Activated CD8-positive, alpha-beta memory T cell treated with anti-CD3 and anti-CD28 coated beads, Interleukin-2, amount 10 ng/mL, durations not matched to agents 7 days and 5 days (primary cell): ENCODE data around the gene CLPTM1L. TPM values are rescaled to one million over a fixed set of nuclear protein-coding genes. Genes with fewer than 3 reads are reported as not detected.
"Not testable (repeated sequence)": the region's sequence is repeated elsewhere in the genome, so short reads cannot be mapped to it uniquely, and the experiment has no call there.

Source experiments
- ATAC-seq: fragments of 150-1000 bp; cut with Tn5 transposase; one replicate; pipeline ENCODE4 v1.10.0; 2021; ENCODE audit warnings: moderate library complexity
- CTCF ChIA-PET: fragments of 350-600 bp; sonication (Branson Sonifier 250); formaldehyde crosslinking; loops from one replicate; lab custom pipeline; 2021; ENCODE audit warnings: antibody characterized with exemption; lab: Charles Lee
- DNase-seq: peaks from one replicate; pipeline ENCODE4 v3.0.0-alpha.2; 2020
- H3K27ac Mint-ChIP-seq: one replicate; pipeline ENCODE4 v1.8.0; 2021; ENCODE audit warnings: mild to moderate bottlenecking, mixed read lengths
- H3K27me3 Mint-ChIP-seq: one replicate; pipeline ENCODE4 v1.8.0; 2021; ENCODE audit warnings: mixed read lengths
- H3K36me3 Mint-ChIP-seq: one replicate; pipeline ENCODE4 v1.8.0; 2021; ENCODE audit warnings: mild to moderate bottlenecking, mixed read lengths
- H3K4me1 Mint-ChIP-seq: one replicate; pipeline ENCODE4 v1.8.0; 2021; ENCODE audit warnings: mixed read lengths
- H3K4me3 Mint-ChIP-seq: one replicate; pipeline ENCODE4 v1.8.0; 2021; ENCODE audit warnings: mild to moderate bottlenecking, moderate library complexity, mixed read lengths
- H3K9me3 Mint-ChIP-seq: one replicate; pipeline ENCODE4 v1.8.0; 2022; ENCODE audit warnings: low read depth, mixed read lengths
- total RNA-seq, 2 experiments: library from RNA; stranded (reverse); gene quantifications; one replicate each; pipeline ENCODE4 v1.2.3, GENCODE V29; 2021

The CLPTM1L gene
- total RNA-seq, 2 experiments from 2014 or later: 107 to 115 TPM

DNA sequence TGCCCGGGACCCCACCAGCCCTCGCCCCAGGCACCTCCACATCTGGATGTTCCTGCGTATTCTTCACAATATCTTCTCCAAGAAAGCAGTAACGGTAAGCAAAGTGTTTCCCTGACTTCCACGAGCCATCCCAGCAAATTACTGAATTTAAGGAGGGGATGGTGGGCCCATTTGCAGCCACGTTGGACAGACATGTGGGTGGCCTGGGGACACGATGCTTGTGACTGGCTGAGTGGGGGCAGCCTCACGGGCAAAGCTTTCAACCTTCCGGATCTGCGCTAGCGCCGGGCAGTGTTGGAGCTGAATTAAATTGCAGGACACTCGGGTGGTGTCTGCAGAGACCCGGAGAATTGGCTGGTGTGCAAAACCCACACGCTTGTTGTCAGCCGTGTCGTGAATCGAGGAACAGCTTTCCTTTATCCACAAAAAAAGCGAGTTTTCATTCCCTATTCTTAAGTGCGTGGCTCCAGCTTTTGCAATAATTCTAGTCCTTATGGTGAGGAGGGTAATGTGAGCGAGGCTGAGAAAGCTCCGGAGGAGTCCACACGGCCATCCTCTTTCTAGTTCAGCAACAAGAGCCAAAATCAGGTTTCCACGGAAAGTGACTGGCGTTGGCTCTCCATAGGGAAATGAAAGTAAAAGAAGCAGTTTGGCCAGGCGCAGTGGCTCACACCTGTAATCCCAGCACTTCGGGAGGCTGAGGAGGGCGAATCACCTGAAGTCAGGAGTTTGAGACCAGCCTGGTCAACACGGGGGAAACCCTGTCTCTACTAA, 17.5 kb upstream of the CLPTM1L start:
- ATAC-seq (no peak), DNase-seq (no peak)
- no peak overlapping the region for H3K4me3 Mint-ChIP-seq
- no peaks in the 10 kb centered on the region for H3K36me3 Mint-ChIP-seq
- H3K9me3 Mint-ChIP-seq: no peaks in the 10 kb centered on the region
- peaks cover 18% of the 10 kb centered on the region for H3K27me3 Mint-ChIP-seq
- H3K27ac Mint-ChIP-seq: no peak overlapping the region
- no peaks in the 10 kb centered on the region for H3K4me1 Mint-ChIP-seq
- CTCF ChIA-PET: interaction anchor here (2.0 kb wide), 1 partner anchor 18 kb away, joined by 6 read pairs; no protein-coding TSS in a partner anchor

DNA sequence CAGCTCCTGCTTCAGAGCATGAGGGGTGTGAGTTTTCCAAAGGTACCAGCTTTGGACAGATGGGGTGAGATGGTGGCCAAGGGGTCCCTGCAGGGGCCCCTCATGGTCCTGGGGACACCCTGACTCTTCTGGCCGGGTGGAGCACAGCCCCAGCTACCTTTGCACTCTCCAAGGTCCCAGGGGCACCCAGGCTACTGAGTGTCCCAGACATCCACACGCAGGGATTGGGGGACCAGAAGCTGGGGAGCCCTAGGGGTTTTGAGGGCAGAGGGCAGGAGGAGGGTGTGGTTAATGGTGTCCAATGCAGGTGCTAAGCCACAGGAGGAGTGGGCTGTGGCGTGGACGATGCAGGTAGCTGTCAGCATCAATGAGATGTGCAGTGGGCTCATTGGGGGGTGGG, 16.0 kb upstream of the CLPTM1L start:
- H3K27me3 Mint-ChIP-seq: peaks cover 15% of the 10 kb centered on the region
- peak; percentile 6 for ATAC-seq
- no peak overlapping the region for H3K4me3 Mint-ChIP-seq

GRCh38 chr5:1360367-1360766, 15.5 kb upstream of the CLPTM1L start:
- ATAC-seq, H3K36me3 Mint-ChIP-seq, DNase-seq, H3K4me3 Mint-ChIP-seq, H3K9me3 Mint-ChIP-seq, H3K27ac Mint-ChIP-seq, H3K4me1 Mint-ChIP-seq: not testable (repeated sequence)
- CTCF ChIA-PET: interaction anchor here (0.9 to 1.6 kb wide), 3 partner anchors 9 to 284 kb away, joined by 3 to 5 read pairs (median 4); no protein-coding TSS in a partner anchor
- peaks cover 15% of the 10 kb centered on the region for H3K27me3 Mint-ChIP-seq

More for the DNA sequence above, 16.0 kb upstream of the CLPTM1L start:
- CTCF ChIA-PET: interaction anchor here (0.9 to 1.3 kb wide), 2 partner anchors 10 to 19 kb away, joined by 3 to 4 read pairs; no protein-coding TSS in a partner anchor
- no peak for DNase-seq
- H3K36me3 Mint-ChIP-seq: no peaks in the 10 kb centered on the region
- H3K4me1 Mint-ChIP-seq: no peaks in the 10 kb centered on the region
- H3K27ac Mint-ChIP-seq: no peak overlapping the region
- no peaks in the 10 kb centered on the region for H3K9me3 Mint-ChIP-seq

GRCh38 chr5:1359713-1360112, 14.8 kb upstream of the CLPTM1L start:
- Mint-ChIP-seq H3K9me3 (no peaks in the 10 kb centered on the region), H3K27me3 (peaks cover 17% of the 10 kb centered on the region), H3K4me3 (no peak overlapping the region), H3K36me3 (no peaks in the 10 kb centered on the region), H3K27ac (no peak overlapping the region), H3K4me1 (no peaks in the 10 kb centered on the region)
- CTCF ChIA-PET: interaction anchor here (0.9 to 1.6 kb wide), 3 partner anchors 9 to 285 kb away, joined by 3 to 5 read pairs (median 4); no protein-coding TSS in a partner anchor
- no peak for DNase-seq
- no peak for ATAC-seq

DNA sequence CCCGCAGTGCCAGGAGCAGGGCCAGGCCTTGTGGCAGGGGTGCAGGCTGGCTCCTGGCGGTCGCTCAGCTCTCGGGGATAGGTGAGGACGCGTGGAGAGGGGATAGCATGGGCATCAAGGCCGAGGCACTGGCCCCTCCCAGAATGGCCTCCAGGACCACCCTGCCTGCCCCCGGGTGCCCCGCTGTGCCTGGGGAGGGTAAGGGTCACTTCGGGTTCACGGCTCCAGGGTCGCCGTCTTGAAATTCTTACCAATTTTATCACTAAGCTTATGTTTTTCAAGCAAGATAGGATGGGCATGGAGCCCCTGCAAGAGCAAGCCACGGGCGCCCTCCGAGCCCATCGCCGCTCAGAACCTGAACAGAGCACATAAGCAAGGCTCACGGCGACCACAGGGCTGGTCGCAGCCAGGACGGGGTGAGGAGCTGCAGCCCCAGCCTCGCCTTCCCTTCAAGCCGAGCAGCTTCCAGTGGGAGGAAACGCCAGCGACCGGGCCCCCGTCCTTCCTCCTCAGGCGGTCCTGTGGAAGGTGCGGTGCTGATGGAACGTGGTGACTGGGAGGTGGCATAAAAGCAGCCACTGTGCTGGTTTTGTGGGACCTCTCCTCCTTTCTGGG, 14.2 kb upstream of the CLPTM1L start:
- ATAC-seq (no peak), DNase-seq (no peak)
- Mint-ChIP-seq H3K36me3 (no peaks in the 10 kb centered on the region), H3K4me1 (no peaks in the 10 kb centered on the region), H3K9me3 (no peaks in the 10 kb centered on the region), H3K4me3 (no peak overlapping the region), H3K27ac (no peak overlapping the region), H3K27me3 (peaks cover 17% of the 10 kb centered on the region)
- CTCF ChIA-PET: interaction anchor here (1.6 kb wide), 1 partner anchor 286 kb away, joined by 5 read pairs; no protein-coding TSS in a partner anchor

- Mint-ChIP-seq H3K4me3 (no peak overlapping the region), H3K36me3 (no peaks in the 10 kb centered on the region), H3K27ac (no peak overlapping the region), H3K27me3 (peaks cover 13% of the 10 kb centered on the region), H3K4me1 (no peaks in the 10 kb centered on the region), H3K9me3 (no peaks in the 10 kb centered on the region)
- CTCF ChIA-PET: no interaction called here
- ATAC-seq (no peak), DNase-seq (no peak)
Observed at GRCh38 chr5:1358726-1359025, 13.8 kb upstream of the CLPTM1L start.

GRCh38 chr5:1357946-1358725, 13.2 kb upstream of the CLPTM1L start:
- Mint-ChIP-seq H3K4me1 (no peaks in the 10 kb centered on the region), H3K36me3 (no peaks in the 10 kb centered on the region), H3K27me3 (peaks cover 10% of the 10 kb centered on the region), H3K9me3 (no peaks in the 10 kb centered on the region), H3K27ac (no peak overlapping the region), H3K4me3 (no peak overlapping the region)
- DNase-seq (no peak), ATAC-seq (no peak)
- CTCF ChIA-PET: no interaction called here

GRCh38 chr5:1356873-1357787, 12.2 kb upstream of the CLPTM1L start:
- Mint-ChIP-seq H3K27me3 (peaks cover 12% of the 10 kb centered on the region), H3K36me3 (no peaks in the 10 kb centered on the region), H3K27ac (no peak overlapping the region), H3K4me3 (no peak overlapping the region), H3K9me3 (no peaks in the 10 kb centered on the region), H3K4me1 (no peaks in the 10 kb centered on the region)
- CTCF ChIA-PET: no interaction called here
- ATAC-seq: no peak
- DNase-seq: no peak

DNA sequence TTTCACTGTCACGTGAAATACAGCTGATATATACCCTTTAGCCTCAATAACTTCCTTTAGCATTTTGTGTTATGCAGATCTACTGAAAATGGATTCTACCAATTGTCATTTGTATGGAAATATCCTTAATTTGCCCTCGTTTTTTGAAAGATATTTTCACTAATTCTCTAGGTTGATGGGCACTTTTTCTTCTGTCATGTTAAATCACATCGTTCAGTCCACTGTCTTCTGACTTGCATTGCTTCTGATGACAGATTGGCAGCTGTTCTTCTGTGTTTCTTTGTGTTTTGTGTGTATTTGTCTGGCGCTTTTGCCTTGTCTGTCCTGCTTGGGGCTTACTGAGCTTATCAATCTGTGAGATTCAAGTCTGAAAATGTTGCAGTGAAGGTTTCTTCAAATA, 9.7 kb upstream of the CLPTM1L start:
- DNase-seq (no peak), ATAC-seq (no peak)
- no peaks in the 10 kb centered on the region for H3K36me3 Mint-ChIP-seq
- H3K4me3 Mint-ChIP-seq: no peak overlapping the region
- H3K9me3 Mint-ChIP-seq: no peaks in the 10 kb centered on the region
- no peaks in the 10 kb centered on the region for H3K4me1 Mint-ChIP-seq
- peaks cover 18% of the 10 kb centered on the region for H3K27me3 Mint-ChIP-seq
- CTCF ChIA-PET: interaction anchor here (0.9 to 1.7 kb wide), 2 partner anchors 26 to 187 kb away, joined by 4 to 8 read pairs; no protein-coding TSS in a partner anchor
- no peak overlapping the region for H3K27ac Mint-ChIP-seq

GRCh38 chr5:1352231-1353219, 7.6 kb upstream of the CLPTM1L start:
- Mint-ChIP-seq H3K4me1 (peaks cover 2% of the 10 kb centered on the region), H3K9me3 (no peaks in the 10 kb centered on the region), H3K27me3 (peaks cover 18% of the 10 kb centered on the region), H3K36me3 (no peaks in the 10 kb centered on the region), H3K27ac (no peak overlapping the region), H3K4me3 (no peak overlapping the region)
- ATAC-seq: no peak
- CTCF ChIA-PET: interaction anchor here (1.5 kb wide), 1 partner anchor 28 kb away, joined by 5 read pairs; no protein-coding TSS in a partner anchor
- DNase-seq: no peak

GRCh38 chr5:1351156-1351555, 6.3 kb upstream of the CLPTM1L start:
- H3K4me1 Mint-ChIP-seq: peaks cover 8% of the 10 kb centered on the region

More at GRCh38 chr5:1351156-1351555, 6.3 kb upstream of the CLPTM1L start:
- DNase-seq (no peak), ATAC-seq (no peak)
- Mint-ChIP-seq H3K27me3 (peaks cover 18% of the 10 kb centered on the region), H3K27ac (no peak overlapping the region), H3K9me3 (no peaks in the 10 kb centered on the region), H3K4me3 (no peak overlapping the region), H3K36me3 (no peaks in the 10 kb centered on the region)
- CTCF ChIA-PET: interaction anchor here (1.6 kb wide), 1 partner anchor 9 kb away, joined by 3 read pairs; no protein-coding TSS in a partner anchor
